GM19438 (cell line): ENCODE results near the gene DEFB113.

Source experiments
- ATAC-seq: cut with Tn5 transposase; IDR thresholded peaks from one replicate; pipeline ENCODE4 v1.9.1; 2021; ENCODE audit warnings: low read depth; ENCODE audit not compliant: unreplicated experiment

DEFB113 gene

GRCh38 chr6:49937811-49938210, 31.6 kb downstream of the DEFB113 start:
- no peak for ATAC-seq

- no peak for ATAC-seq
Measured at GRCh38 chr6:49937017-49937416, 32.4 kb downstream of the DEFB113 start.

- ATAC-seq, result no peak
Measured at GRCh38 chr6:49935387-49935786, 34.0 kb downstream of the DEFB113 start.

- ATAC-seq, result no peak
Measured at GRCh38 chr6:49934770-49935169, 34.7 kb downstream of the DEFB113 start.

- ATAC-seq, result no peak
Measured at GRCh38 chr6:49933526-49933925, 35.9 kb downstream of the DEFB113 start.

- no peak for ATAC-seq
Measured at GRCh38 chr6:49929340-49929739, 40.1 kb downstream of the DEFB113 start.

GRCh38 chr6:49923826-49924225, 45.6 kb downstream of the DEFB113 start:
- ATAC-seq, result no peak

- ATAC-seq, result no peak
Measured at GRCh38 chr6:49919935-49920644, 49.3 kb downstream of the DEFB113 start.

- no peak for ATAC-seq
Measured at GRCh38 chr6:49919261-49919660, 50.2 kb downstream of the DEFB113 start.

- no peak for ATAC-seq
Measured at GRCh38 chr6:49918787-49919186, 50.6 kb downstream of the DEFB113 start.
